GM21515 (cell line): ENCODE measurements around the gene ZBTB39.
"Not testable (repeated sequence)": the region's sequence is repeated elsewhere in the genome, so short reads cannot be mapped to it uniquely, and the experiment has no call there.

Experiments
- ATAC-seq: cut with Tn5 transposase; IDR thresholded peaks from one replicate; pipeline ENCODE4 v1.9.1; 2021; ENCODE audit not compliant: unreplicated experiment

The ZBTB39 gene

GRCh38 chr12:56983386-56983785 lies 23.0 kb downstream of the ZBTB39 start:
- no peak for ATAC-seq

GRCh38 chr12:56982578-56983236 lies 23.6 kb downstream of the ZBTB39 start:
- not testable (repeated sequence) for ATAC-seq

- ATAC-seq: no peak
These were observed 25.3 kb downstream of the ZBTB39 start for GRCh38 chr12:56980941-56981530.

GRCh38 chr12:56980268-56980667 lies 26.1 kb downstream of the ZBTB39 start:
- ATAC-seq: no peak

- ATAC-seq: no peak
These were observed 26.7 kb downstream of the ZBTB39 start for GRCh38 chr12:56979628-56980027.

- no peak for ATAC-seq
These were observed 27.8 kb downstream of the ZBTB39 start for GRCh38 chr12:56978397-56979138.

- ATAC-seq: not testable (repeated sequence)
These were observed 29.0 kb downstream of the ZBTB39 start for GRCh38 chr12:56977361-56977760.

GRCh38 chr12:56974224-56974623 lies 32.1 kb downstream of the ZBTB39 start:
- not testable (repeated sequence) for ATAC-seq

- ATAC-seq: not testable (repeated sequence)
These were observed 37.4 kb downstream of the ZBTB39 start for GRCh38 chr12:56968910-56969309.

- not testable (repeated sequence) for ATAC-seq
These were observed 40.2 kb downstream of the ZBTB39 start for GRCh38 chr12:56965997-56966642.

- ATAC-seq: not testable (repeated sequence)
These were observed 41.2 kb downstream of the ZBTB39 start for GRCh38 chr12:56965124-56965523.

GRCh38 chr12:56963557-56963956 lies 42.8 kb downstream of the ZBTB39 start:
- ATAC-seq: not testable (repeated sequence)

- not testable (repeated sequence) for ATAC-seq
These were observed 44.1 kb downstream of the ZBTB39 start for GRCh38 chr12:56962247-56962646.

GRCh38 chr12:56958422-56958821 lies 47.9 kb downstream of the ZBTB39 start:
- ATAC-seq: no peak

GRCh38 chr12:56957229-56958052 lies 48.9 kb downstream of the ZBTB39 start, which contains the start of gene RDH16:
Gene RDH16, minus strand, starts transcription at chr12:56957608. Its CDS starts 146 bp downstream, at chr12:56957462.
- no peak for ATAC-seq

GRCh38 chr12:56955631-56956256 lies 50.6 kb downstream of the ZBTB39 start:
- no peak for ATAC-seq

GRCh38 chr12:56954958-56955355 lies 51.4 kb downstream of the ZBTB39 start:
- no peak for ATAC-seq

- no peak for ATAC-seq
These were observed 52.0 kb downstream of the ZBTB39 start for GRCh38 chr12:56954057-56954957.

GRCh38 chr12:56953314-56953713 lies 53.0 kb downstream of the ZBTB39 start:
- ATAC-seq: no peak
